AG09319 (cell line): ENCODE measurements around the gene TGIF1.

Experiments used
- DNase-seq: peaks from one replicate; pipeline ENCODE4 v3.0.0-alpha.2; 2010; ENCODE audit warnings: low read depth; ENCODE audit errors: extremely low read depth
- TF ChIP-seq, protein P1 (sequence below): IDR thresholded peaks from 2 replicates; pipeline ENCODE4 v1.5.1; 2011; ENCODE audit warnings: low read depth, mild to moderate bottlenecking, inconsistent platforms, low read length, moderate library complexity

The TGIF1 gene

DNA sequence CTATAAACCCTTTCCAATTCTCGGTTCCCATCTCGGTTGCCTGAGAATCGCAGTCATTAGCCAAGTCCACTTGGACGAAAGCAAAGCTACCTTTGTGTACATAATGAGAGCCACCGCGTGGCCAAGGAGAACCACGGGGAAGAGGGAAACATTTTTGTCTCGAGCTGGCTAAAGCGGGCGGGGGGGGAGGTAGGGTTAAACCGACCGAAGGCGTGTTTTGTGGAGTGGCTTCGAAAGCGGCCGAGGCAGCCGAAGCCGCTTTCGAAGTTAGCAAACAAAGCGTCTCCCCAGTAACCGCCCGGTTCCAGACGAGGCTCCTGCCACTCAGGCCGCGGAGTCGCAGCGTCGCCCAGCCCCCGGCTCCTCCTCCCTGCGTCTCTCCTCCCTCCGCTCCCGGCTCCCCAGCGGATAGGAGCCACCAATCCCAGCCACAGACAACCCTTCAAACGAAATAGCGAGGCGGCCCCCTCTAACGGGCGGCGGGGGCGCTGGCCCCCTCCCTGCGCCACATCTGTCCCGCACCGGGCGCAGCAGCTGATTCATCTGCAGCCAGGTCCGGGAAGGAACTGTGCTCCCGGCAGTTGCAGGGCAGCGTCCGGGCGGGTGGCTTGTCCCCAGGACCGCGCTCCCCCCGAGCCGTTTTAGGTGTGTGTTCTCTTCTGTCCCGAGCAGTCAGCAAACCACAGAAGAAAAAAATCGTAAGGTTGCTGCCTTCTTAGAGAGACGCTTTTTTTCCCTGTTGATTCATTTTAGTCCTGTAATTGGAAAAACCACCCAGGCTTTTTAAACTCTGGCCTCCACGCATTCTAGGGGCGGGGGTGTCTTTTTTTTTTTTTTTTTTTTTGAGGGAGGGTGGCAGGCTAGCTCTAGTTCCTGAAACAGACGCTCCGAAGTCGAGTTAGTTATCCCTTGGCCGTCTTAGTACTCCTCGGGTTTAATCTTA lies 1.8 kb upstream of the TGIF1 start:
- peak; percentile 96 for DNase-seq
- TF ChIP-seq, protein P1, sequence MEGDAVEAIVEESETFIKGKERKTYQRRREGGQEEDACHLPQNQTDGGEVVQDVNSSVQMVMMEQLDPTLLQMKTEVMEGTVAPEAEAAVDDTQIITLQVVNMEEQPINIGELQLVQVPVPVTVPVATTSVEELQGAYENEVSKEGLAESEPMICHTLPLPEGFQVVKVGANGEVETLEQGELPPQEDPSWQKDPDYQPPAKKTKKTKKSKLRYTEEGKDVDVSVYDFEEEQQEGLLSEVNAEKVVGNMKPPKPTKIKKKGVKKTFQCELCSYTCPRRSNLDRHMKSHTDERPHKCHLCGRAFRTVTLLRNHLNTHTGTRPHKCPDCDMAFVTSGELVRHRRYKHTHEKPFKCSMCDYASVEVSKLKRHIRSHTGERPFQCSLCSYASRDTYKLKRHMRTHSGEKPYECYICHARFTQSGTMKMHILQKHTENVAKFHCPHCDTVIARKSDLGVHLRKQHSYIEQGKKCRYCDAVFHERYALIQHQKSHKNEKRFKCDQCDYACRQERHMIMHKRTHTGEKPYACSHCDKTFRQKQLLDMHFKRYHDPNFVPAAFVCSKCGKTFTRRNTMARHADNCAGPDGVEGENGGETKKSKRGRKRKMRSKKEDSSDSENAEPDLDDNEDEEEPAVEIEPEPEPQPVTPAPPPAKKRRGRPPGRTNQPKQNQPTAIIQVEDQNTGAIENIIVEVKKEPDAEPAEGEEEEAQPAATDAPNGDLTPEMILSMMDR: peak; percentile 9

DNA sequence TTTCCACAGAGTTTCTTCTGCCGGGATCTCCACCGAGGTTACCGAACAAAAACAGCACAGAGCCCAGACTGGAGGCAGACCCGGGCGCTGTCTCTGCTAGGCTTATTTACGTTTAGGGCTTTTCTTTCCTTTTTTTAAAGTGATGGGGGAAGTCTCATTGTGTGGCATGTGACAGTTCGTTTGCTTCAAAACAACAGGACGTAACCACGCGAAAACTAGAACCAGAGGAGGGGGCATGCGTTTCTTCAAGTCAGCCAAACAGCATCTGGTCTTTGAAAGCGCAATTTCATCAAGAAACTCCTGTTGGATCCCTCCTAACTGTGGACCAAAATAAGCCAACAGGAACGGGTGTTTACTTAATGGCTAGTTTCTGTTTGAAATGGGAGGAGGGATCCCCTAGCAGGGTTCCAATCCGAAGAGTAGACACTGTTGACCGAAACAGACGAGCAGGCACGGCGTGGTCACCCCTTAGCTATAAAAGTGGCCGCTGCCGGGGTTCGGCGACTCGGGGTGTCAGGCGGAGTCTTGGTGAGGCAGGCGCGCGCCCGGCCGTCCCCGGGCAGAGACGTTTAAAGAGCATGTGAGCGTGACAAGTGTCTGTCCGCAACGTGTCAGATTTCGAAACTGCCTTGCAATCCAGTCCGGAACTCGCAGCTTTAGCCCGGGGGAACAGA lies 997 bp upstream of the TGIF1 start:
- peak; percentile 92 for DNase-seq
- TF ChIP-seq, protein P1: no peak

DNA sequence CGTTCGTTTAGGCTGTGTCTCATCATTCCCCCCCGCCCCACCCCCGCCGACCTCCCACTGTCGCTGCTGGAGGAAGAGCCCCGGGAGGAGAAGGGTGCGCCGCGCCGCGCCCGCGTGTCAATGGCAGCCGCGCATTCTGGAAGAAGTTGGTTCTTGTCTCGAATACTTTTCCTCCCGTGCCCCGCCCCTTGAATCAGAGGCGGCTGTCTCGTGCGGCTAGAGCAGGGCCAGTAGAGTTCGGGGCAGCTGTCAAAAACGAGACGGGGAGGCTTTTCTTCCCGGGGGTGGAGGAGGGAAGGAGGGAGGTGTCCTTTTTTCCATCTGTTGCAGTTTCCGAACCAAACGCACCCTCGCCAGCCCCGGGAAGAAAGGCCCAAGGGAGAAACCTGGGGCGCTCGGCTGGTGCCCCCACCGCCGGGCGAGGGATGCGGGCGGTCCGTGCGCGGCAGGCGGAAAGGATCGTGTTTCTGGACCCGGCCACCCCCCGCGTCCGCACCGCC lies 410 bp upstream of the TGIF1 start:
- TF ChIP-seq, protein P1: no peak
- no peak for DNase-seq

DNA sequence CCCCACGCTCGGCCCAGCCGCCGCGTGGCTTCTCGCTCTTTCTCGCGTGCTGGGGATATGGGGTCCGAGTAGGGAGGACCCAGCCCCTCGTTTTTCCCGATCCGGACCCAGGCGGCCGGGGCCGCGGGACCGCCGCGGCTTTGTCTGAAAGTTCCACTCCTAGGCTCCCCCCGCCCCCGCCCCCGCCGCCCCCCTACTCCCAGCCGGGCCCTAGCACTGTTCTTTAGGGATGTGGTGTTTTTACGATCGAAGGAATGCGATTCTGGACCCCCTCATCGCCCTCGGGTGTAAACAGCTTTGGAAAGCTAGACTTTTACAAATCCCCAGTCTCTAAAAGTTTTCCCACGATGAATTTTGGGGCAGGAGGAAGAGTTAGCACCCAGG lies 819 bp downstream of the TGIF1 start:
- no peak for DNase-seq
- TF ChIP-seq, protein P1: no peak

DNA sequence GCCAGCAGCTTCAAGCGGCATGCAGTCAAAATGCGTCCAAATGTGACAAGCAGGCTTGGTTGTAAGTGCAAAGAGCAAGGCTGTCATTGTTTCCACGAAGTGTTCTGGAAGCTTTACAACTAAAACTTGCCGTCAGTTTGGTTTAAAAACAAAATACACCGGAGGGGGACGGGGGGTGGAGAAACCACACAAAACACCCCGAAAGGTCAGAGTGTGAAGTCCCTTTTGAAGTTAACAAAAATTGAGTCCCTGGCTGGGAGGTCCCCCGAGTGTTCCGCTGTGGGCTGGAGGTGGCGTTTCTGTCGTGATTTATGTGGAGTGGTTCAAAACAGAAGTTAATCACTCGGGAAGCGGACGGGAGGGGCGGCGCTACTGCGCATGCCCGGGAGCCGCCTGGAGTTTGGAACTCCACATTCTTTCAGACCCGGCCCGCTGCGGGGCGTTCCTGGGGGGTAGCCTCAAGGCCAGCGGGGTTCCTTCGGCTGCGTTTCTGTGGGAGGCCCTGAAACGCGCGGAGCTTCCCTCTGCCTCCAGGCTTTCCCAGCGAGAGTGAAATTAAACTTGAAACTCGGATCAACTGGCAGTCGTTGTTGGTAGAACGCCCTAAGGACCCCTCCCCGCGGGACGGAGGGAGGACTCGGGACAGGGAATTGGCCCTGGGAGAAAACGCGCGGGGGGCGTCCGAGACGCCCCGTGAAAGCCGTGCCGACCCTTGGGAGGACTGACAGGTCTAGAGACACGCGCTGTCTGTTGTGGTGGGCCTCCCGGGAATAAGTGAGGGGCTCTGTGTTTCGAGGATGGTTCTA lies 1.4 kb downstream of the TGIF1 start:
- peak; percentile 91 for DNase-seq
- TF ChIP-seq, protein P1: no peak; the same call in 1 of the 2 replicates

DNA sequence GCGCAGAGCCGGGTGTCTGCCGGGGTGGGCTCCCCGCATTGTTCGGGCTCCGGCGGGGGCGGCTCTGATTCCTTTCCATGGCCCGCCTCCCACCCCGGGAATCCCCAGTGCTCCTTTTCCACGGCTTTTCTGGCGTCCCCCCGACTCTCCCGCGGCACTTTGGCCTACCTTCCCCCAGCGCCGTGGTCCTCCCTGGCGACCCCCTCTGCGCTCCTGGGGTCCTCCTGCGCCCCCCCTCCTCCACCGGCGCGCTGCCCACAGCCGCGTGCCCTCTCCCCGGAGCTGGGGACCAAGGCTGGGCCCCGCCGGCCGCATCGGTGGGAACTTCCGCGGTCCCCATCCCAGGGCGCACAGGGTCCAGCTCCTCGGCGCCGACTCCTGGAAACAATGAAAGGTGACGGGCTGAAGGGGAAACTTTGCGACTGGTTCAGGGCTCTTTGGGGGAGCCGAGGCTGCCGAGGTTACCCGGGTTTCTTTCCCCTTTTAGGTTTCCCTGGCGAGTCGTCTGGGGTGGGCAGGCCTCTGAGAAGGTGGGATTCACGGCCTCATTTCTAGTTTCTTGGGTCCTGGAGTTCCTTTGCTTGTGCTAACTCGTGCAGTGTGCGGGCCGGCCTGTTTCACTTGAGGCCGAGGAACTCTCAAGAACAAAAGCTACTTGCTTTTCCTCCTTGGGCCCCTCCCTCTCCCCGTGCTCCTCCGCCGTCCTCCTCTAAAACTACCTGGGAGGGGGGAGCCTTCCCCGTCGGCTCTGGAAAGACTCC lies 2.2 kb downstream of the TGIF1 start:
- TF ChIP-seq, protein P1: no peak
- no peak for DNase-seq
